Fibroblast of villous mesenchyme (primary cell): ENCODE measurements around the gene RGS7. TPM values are rescaled to one million over a fixed set of nuclear protein-coding genes. Genes with fewer than 3 reads are reported as not detected.
"Not testable (repeated sequence)": the region's sequence is repeated elsewhere in the genome, so short reads cannot be mapped to it uniquely, and the experiment has no call there.

ENCODE experiments used
- DNase-seq: peaks from one replicate; pipeline ENCODE4 v3.0.0-alpha.2; 2010; ENCODE audit warnings: low read depth
- H3K4me3 ChIP-seq: 2 replicates; pipeline ENCODE4 v1.5.1; 2011; ENCODE audit warnings: low read depth, mild to moderate bottlenecking, low read length
- total RNA-seq: library from RNA; depleted of rRNA; stranded (reverse); fragments of >200 nt; gene quantifications from 2 replicates; pipeline ENCODE4 v1.2.3, GENCODE V29; 2012
- TF ChIP-seq, protein P1 (sequence below): IDR thresholded peaks from 2 replicates; pipeline ENCODE4 v1.5.1; 2012; ENCODE audit warnings: low read depth, mild to moderate bottlenecking, low read length; ENCODE audit not compliant: insufficient read depth

RGS7 gene
- total RNA-seq, 1 donor = 0.43 TPM

DNA sequence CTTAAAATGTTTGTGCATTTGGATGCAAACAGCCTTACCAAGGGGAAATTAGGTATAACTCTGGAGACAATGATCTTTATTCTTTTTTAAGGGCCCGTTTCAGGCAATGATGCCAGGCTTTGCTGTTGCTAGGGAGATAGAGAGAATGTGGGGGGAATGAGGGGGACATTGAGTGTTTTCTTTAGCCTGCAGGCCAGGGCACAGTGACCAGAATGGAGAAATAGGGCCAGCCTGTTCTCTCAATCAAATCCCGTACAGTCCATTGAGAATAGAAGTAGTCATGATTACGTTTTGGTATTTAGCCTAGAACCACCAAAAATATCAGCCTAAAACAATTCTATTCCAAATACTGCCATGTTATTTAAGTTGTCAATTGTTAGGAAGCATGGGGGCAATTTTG, 49.0 kb downstream of the RGS7 start:
- no peak for DNase-seq
- TF ChIP-seq, protein P1, sequence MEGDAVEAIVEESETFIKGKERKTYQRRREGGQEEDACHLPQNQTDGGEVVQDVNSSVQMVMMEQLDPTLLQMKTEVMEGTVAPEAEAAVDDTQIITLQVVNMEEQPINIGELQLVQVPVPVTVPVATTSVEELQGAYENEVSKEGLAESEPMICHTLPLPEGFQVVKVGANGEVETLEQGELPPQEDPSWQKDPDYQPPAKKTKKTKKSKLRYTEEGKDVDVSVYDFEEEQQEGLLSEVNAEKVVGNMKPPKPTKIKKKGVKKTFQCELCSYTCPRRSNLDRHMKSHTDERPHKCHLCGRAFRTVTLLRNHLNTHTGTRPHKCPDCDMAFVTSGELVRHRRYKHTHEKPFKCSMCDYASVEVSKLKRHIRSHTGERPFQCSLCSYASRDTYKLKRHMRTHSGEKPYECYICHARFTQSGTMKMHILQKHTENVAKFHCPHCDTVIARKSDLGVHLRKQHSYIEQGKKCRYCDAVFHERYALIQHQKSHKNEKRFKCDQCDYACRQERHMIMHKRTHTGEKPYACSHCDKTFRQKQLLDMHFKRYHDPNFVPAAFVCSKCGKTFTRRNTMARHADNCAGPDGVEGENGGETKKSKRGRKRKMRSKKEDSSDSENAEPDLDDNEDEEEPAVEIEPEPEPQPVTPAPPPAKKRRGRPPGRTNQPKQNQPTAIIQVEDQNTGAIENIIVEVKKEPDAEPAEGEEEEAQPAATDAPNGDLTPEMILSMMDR = no peak
- H3K4me3 ChIP-seq = no peak overlapping the region

DNA sequence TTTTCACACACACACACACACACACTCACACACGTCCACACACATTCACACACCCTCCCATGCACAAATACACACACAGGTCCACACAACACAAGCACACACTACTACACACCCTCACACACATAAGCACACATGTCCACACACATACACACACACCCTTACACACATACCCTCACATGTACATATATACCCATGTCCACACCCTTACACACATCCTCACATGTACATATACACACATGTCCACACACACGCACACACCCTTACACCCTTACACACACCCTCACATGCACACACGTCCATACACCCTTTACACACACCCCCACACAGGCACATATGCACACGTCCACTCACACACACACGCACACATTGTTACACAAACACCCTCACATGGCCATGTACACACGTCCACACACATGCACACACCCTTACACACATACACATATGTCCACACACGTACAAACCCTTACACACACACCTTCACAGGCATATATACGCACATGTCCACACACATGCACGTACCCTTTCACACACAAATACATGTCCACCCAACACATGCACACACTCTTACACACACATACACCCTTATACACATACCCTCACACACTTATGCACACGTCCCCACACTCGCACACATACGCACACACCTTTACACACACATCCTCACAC, 50.7 kb downstream of the RGS7 start:
- DNase-seq = no peak
- TF ChIP-seq, protein P1 = no peak
- no peak overlapping the region for H3K4me3 ChIP-seq

DNA sequence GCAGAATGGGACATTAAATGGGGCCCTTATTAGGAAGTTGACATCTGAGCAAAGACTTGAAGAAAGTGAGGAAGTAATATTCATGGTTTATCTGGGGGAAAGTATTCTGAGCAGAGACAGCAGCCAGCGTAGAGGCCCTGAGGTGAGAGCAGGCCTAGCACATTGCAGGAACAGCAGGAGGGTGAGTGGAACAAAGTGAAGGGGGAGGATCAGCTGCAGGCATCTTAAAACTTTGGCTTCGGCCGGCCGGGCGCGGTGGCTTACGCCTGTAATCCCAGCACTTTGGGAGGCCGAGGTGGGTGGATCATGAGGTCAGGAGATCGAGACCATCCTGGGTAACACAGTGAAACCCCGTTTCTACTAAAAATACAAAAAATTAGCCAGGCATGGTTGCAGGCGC, 55.0 kb downstream of the RGS7 start:
- DNase-seq, H3K4me3 ChIP-seq: not testable (repeated sequence)

DNA sequence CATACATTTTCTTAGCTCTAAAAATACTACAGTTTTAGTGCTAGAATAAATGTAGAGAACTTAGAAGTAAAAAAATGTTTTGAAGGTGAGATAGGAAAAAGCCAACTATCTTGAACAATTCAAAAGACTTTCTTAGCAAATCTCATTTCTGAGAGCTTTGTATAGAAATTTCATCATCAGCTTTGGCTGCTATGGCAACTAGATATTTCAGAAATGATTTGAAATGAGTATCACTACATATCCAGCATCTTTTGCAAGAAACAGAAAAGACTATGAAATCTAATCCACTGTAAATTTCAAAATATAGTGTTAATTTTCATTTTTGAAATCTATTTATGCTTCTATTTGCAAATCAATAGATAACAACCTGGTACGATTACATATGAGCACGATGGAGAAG, 57.7 kb downstream of the RGS7 start:
- H3K4me3 ChIP-seq = no peak overlapping the region
- TF ChIP-seq, protein P1 = no peak
- DNase-seq = no peak

DNA sequence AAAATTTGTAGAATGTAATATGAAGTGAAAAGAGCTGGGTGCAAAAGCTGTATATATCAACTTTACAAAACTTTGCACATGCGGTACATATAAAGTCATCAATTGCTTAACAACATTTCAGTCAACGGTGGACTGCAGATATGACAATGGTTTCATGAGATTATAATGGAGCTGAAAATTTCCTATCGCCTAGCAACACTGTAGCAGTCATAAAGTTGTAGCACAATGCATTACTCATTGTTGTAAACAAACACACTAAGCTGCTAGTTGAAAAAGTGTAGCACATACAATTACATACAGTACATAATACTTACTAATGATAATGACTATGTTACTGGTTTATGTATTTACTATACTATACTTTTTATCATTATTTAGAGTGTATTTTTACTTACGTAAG, 64.0 kb downstream of the RGS7 start:
- H3K4me3 ChIP-seq = no peak overlapping the region
- no peak for DNase-seq
- TF ChIP-seq, protein P1 = no peak

DNA sequence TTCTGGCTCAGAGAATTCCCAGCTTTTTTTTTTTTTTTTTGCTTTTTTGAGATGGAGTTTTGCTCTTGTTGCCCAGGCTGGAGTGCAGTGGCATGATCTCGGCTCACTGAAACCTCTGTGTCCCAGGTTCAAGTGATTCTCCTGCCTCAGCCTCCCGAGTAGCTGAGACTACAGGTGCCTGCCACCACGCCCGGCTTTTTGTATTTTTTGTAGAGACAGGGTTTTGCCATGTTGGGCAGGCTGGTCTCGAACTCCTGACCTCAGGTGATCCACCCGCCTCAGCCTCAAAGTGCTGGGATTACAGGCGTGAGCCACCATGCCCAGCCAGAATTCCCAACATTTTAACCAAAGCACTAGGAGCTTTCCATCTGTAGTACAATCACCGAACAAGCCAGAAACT, 65.5 kb downstream of the RGS7 start:
- H3K4me3 ChIP-seq, DNase-seq: not testable (repeated sequence)

DNA sequence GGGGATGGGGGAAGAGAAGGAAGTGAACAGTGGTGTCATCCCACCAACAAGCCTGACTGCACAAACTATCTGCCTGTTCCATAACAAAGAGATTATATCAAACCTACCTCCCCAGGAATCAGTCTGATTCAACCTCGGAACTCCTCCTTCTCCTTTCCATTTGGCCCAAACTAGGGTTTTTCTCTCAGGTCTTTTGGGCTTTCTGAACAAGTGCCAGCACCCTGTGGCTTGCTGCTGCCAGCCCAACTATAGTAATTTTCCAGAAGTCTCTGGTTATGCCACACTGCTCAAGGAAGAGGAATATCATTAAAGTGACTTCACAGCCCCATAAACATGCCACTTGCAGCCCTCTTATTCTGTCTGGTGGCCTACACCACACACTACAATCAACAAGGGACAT, 70.5 kb downstream of the RGS7 start:
- H3K4me3 ChIP-seq = no peak overlapping the region
- no peak for DNase-seq

DNA sequence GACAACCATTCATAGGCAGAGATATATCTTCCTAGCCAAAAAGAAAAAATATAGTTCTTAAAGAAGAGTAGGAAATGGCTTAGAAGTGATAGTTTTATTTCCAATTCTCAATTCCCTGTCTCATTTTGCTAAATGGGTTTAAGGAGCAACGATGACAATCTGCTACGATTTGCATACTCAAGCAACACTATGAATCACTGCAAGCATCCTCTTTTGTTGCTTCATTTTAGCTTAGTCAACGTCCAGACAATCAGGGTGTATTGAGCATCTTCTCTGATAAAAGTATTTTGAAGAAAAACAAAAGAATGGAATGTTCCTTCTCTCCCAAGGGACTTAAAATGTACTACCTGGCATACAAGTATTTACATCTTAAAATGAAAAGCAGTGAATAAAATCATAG, 80.6 kb downstream of the RGS7 start:
- no peak overlapping the region for H3K4me3 ChIP-seq
- DNase-seq = no peak
- TF ChIP-seq, protein P1 = no peak

More for the DNA sequence above, 70.5 kb downstream of the RGS7 start:
- TF ChIP-seq, protein P1 = no peak
